Gastrocnemius medialis (tissue), 4 donors: ENCODE measurements around the gene B3GNT4.

Source experiments
- CTCF ChIP-seq, 5 experiments: fragments of 450-650 bp in 3 of 5; fragments of 200-600 bp in 2 of 5; sonication (generic) in 2 of 5; IDR thresholded peaks in 4 of 5; conservative IDR thresholded peaks in 1 of 5; 1 replicate in 4 of 5; 2 replicates in 1 of 5; pipeline ENCODE4 v1.5.1; 2016 to 2019; ENCODE audit warnings: antibody characterized with exemption in 5 of 5, mild to moderate bottlenecking in 3 of 5, moderate library complexity in 3 of 5
- POLR2A ChIP-seq, 2 donors: fragments of 450-650 bp; IDR thresholded peaks; one replicate each; pipeline ENCODE4 v1.6.1; 2017; ENCODE audit warnings: antibody characterized with exemption in 2 of 2, mild to moderate bottlenecking in 2 of 2, moderate library complexity in 2 of 2

- TF ChIP-seq CTCF (IDR thresholded peaks at IDR 0.05 in 4 of 5, conservative IDR thresholded peaks at IDR 0.05 in 1 of 5) (no peak), POLR2A (IDR thresholded peaks at IDR 0.05) (no peak)
Measured at GRCh38 chr12:122226366-122227125, 23.0 kb downstream of the B3GNT4 start.
